Mucosa of rectum (tissue), 2 donors: ENCODE results near the gene EFCAB5.
"Not testable (repeated sequence)": the region's sequence is repeated elsewhere in the genome, so short reads cannot be mapped to it uniquely, and the experiment has no call there.

ENCODE experiments used
- H3K27ac ChIP-seq, 2 donors: one replicate each; pipeline ENCODE4 v1.7.0; 2013; ENCODE audit warnings: inconsistent platforms in 2 of 2, low read depth in 2 of 2, low read length in 2 of 2
- H3K27me3 ChIP-seq, 2 donors: one replicate each; pipeline ENCODE4 v1.7.0; 2013; ENCODE audit warnings: low read length in 2 of 2; ENCODE audit not compliant: control insufficient read depth in 2 of 2, insufficient read depth in 2 of 2
- H3K36me3 ChIP-seq, 2 donors: one replicate each; pipeline ENCODE4 v1.7.0; 2013; ENCODE audit warnings: low read length in 2 of 2; ENCODE audit not compliant: control insufficient read depth in 2 of 2, insufficient read depth in 2 of 2
- H3K4me1 ChIP-seq, 2 donors: one replicate each; pipeline ENCODE4 v1.7.0; 2013; ENCODE audit warnings: low read length in 2 of 2, mild to moderate bottlenecking in 1 of 2; ENCODE audit not compliant: control insufficient read depth in 2 of 2, insufficient read depth in 2 of 2
- H3K4me3 ChIP-seq, 2 donors: one replicate each; pipeline ENCODE4 v1.7.0; 2013; ENCODE audit warnings: low read length in 2 of 2
- H3K9ac ChIP-seq, 2 donors: one replicate each; pipeline ENCODE4 v1.7.0; 2013; ENCODE audit warnings: low read length in 2 of 2, low read depth in 1 of 2, mild to moderate bottlenecking in 1 of 2
- H3K9me3 ChIP-seq, 2 donors: one replicate each; pipeline ENCODE4 v1.7.0; 2013; ENCODE audit warnings: low read length in 2 of 2; ENCODE audit not compliant: control insufficient read depth in 2 of 2
- donor health status: healthy.
- donor health status: Normal muscosa, but diverticular disease.

Gene EFCAB5

GRCh38 chr17:30062372-30062771 is 120.9 kb downstream of the EFCAB5 start:
- no peaks in the 10 kb centered on the region for H3K27me3 ChIP-seq
- H3K27ac ChIP-seq = no peak overlapping the region
- H3K9ac ChIP-seq = no peak overlapping the region
- H3K4me1 ChIP-seq = no peaks in the 10 kb centered on the region
- H3K36me3 ChIP-seq = no peaks in the 10 kb centered on the region
- no peak overlapping the region for H3K4me3 ChIP-seq
- no peaks in the 10 kb centered on the region for H3K9me3 ChIP-seq

DNA sequence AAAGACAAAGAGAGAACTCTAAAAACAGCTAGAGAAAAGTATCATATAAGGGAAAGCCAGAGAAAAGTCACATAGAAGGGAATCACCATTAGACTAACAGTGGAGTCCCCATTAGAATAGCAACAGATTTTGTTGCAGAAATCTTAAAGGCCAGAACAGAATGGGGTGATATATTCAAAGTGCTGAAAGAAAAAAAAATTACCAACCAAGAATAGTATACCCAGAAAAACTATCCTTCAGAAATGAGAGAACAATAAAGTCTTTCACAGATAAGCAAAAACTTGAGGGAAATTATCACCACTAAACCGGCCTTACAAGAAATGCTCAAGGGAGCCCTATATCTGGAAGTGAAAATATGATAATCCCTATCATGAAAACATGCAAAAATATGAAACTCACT is 123.3 kb downstream of the EFCAB5 start:
- no peaks in the 10 kb centered on the region for H3K36me3 ChIP-seq
- no peaks in the 10 kb centered on the region for H3K4me1 ChIP-seq
- H3K4me3 ChIP-seq = no peak overlapping the region
- H3K9ac ChIP-seq = no peak overlapping the region
- H3K27ac ChIP-seq = no peak overlapping the region
- no peaks in the 10 kb centered on the region for H3K9me3 ChIP-seq
- no peaks in the 10 kb centered on the region for H3K27me3 ChIP-seq

DNA sequence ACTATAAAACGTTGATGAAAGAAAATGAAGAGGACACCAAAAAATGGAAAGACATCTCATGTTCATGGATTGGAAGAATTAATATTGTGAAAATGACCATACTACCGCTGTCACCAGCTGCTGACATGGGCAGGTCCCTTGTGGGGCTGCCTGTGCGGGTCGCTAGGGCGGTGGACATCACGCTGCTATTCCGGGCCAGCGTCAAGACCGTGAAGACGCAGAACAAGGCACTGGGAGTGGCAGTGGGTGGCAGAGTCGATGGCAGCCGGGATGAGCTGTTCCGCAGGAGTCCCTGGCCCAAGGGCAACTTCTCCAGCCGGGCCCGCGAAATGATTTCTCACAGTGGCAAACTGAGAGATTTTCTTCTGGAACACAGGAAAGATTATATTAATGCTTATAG is 127.0 kb downstream of the EFCAB5 start:
- no peaks in the 10 kb centered on the region for H3K27me3 ChIP-seq
- H3K36me3 ChIP-seq = no peaks in the 10 kb centered on the region
- H3K4me3 ChIP-seq = no peak overlapping the region
- H3K4me1 ChIP-seq = no peaks in the 10 kb centered on the region
- H3K9ac ChIP-seq = no peak overlapping the region
- no peaks in the 10 kb centered on the region for H3K9me3 ChIP-seq
- H3K27ac ChIP-seq = no peak overlapping the region

GRCh38 chr17:30074254-30074653 is 132.8 kb downstream of the EFCAB5 start:
- no peaks in the 10 kb centered on the region for H3K36me3 ChIP-seq
- H3K9ac ChIP-seq = no peak overlapping the region
- H3K4me3 ChIP-seq = no peak overlapping the region
- no peaks in the 10 kb centered on the region for H3K4me1 ChIP-seq
- no peaks in the 10 kb centered on the region for H3K27me3 ChIP-seq
- no peaks in the 10 kb centered on the region for H3K9me3 ChIP-seq
- H3K27ac ChIP-seq = no peak overlapping the region

GRCh38 chr17:30074730-30075129 is 133.3 kb downstream of the EFCAB5 start:
- Histone ChIP-seq H3K36me3 (no peaks in the 10 kb centered on the region), H3K9ac (no peak overlapping the region), H3K9me3 (no peaks in the 10 kb centered on the region), H3K27ac (no peak overlapping the region), H3K27me3 (no peaks in the 10 kb centered on the region), H3K4me3 (no peak overlapping the region), H3K4me1 (no peaks in the 10 kb centered on the region)

DNA sequence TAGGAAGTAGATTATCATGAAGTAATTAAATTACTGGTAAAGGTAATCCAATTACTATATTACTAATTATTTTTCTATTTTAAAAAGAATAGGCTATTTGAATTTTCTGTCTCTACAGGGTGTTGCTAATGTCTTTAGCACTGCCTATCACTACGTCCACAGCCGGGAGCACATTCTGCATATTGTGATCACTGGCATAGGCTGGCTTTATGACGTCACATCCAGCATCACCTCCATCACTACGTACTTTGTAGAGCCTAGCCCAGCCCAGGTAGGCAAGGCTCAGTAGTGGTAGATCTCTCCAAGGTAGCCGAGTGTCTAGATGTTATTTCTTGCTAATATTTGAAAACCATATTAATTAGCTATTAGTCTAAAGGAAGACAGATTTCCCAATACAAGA is 141.3 kb downstream of the EFCAB5 start:
- Histone ChIP-seq H3K4me3 (no peak overlapping the region), H3K9ac (no peak overlapping the region), H3K27ac (no peak overlapping the region), H3K27me3 (peaks cover 0 to 2% of the 10 kb centered on the region in 2 donors), H3K9me3 (no peaks in the 10 kb centered on the region), H3K36me3 (no peaks in the 10 kb centered on the region), H3K4me1 (no peaks in the 10 kb centered on the region)

DNA sequence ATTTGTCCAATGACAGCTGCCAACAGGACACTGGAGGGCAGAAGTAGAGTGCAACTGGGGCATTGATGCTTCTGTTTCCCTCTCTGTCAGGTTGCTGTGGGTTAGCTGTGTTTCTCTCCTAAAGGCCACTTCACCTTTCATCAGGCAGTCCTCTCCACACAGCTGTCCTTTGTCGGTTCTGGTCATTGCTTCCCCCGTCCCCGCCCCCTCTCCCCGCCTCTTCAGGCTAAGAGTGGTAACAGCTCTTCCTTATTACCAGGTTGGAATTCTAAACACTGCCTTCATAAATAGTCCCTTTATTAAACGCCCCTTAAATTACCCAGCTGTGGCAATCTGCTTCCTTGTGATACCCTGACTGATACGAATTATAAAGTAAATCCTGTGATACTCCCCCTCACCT is 143.4 kb downstream of the EFCAB5 start:
- no peak overlapping the region for H3K4me3 ChIP-seq
- no peak overlapping the region for H3K9ac ChIP-seq
- H3K27me3 ChIP-seq = peaks cover 0 to 2% of the 10 kb centered on the region in 2 donors
- H3K4me1 ChIP-seq = no peaks in the 10 kb centered on the region
- H3K27ac ChIP-seq = no peak overlapping the region
- no peaks in the 10 kb centered on the region for H3K36me3 ChIP-seq
- H3K9me3 ChIP-seq = no peaks in the 10 kb centered on the region

DNA sequence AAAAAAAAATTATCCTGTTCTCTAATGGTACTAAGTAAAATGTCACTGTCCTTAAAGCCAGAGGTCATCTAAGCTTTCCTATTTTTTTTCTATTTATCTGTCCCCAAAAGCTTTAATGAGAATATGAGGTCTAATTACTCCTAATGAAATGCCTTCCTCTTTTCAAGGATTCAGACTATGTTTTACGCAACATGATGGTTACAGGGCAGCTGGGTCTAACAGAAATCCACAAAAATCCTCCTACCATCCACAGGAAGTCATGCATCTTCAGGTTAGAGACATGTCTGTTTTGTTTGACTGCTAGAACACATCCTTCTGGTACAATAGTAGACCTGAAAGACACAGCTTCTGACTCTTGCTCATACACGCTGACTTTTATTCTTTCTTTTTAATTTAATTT is 145.5 kb downstream of the EFCAB5 start:
- no peaks in the 10 kb centered on the region for H3K36me3 ChIP-seq
- H3K4me1 ChIP-seq = no peaks in the 10 kb centered on the region
- no peak overlapping the region for H3K9ac ChIP-seq
- peaks cover 0 to 2% of the 10 kb centered on the region in 2 donors for H3K27me3 ChIP-seq
- no peaks in the 10 kb centered on the region for H3K9me3 ChIP-seq
- no peak overlapping the region for H3K4me3 ChIP-seq
- no peak overlapping the region for H3K27ac ChIP-seq

DNA sequence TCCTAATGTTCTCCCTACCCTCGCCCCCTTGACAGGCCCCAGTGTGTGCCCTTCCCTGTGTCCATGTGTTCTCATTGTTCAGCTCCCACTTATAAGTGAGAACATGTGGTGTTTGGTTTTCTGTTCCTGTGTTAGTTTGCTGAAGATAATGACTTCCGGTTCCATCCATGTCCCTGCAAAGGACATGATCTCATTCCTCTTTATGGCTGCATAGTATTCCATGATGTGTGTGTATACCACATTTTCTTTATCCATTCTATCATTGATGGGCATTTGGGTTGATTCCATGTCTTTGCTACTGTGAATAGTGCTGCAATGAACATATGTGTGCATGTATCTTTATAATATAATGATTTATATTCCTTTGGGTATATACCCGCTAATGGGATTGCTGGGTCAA is 146.0 kb downstream of the EFCAB5 start:
- not testable (repeated sequence) for H3K27ac ChIP-seq, H3K9ac ChIP-seq, H3K27me3 ChIP-seq, H3K4me1 ChIP-seq, H3K36me3 ChIP-seq, H3K9me3 ChIP-seq, H3K4me3 ChIP-seq

DNA sequence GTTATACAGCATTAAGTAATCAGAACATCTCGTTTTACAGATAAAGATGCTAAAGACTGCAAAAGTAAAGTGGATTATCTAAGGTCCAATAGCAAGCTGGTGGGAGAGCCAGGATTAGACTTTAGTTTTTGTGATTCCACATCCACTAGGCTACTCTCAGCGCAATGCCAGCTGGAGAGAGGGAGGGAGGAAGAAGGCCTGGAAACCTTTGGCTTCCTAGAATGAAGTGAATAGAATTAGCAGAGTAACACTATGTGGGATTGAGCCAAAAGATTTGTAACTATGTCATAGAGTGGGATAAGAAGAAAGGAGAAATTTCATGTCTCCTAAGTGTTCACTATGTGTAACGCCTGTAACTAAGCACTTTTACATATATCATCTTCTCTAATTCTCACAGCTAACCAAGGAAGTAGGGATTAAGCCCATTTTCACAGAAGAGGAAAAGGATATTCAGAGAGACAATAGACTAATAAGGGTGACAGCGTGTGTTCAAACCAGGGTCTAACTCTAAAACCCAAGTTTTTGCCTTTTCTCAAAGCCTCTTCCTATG is 149.8 kb downstream of the EFCAB5 start:
- Histone ChIP-seq H3K9me3 (no peaks in the 10 kb centered on the region), H3K9ac (no peak overlapping the region), H3K27me3 (peaks cover 0 to 4% of the 10 kb centered on the region in 2 donors), H3K4me1 (no peaks in the 10 kb centered on the region), H3K4me3 (no peak overlapping the region), H3K27ac (no peak overlapping the region), H3K36me3 (no peaks in the 10 kb centered on the region)

DNA sequence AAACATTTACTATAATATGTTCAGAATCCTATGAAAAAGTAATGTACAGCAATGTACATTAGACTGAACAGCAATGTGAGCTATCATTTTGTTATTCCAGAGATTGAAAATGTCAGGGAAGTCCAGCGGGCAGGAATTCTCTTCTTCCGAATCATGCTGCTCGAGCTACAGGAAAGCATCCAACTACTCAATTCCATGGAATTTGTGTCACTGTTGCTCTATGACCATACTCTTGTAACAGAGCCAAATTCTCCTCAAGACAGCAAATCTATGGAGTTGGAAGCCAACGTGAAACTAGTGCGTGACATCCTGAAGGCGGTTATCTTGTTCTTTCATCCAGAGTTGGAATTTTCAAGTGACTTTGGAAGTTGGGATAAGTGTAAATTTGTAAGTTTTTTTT is 150.3 kb downstream of the EFCAB5 start:
- no peak overlapping the region for H3K4me3 ChIP-seq
- H3K9me3 ChIP-seq = no peaks in the 10 kb centered on the region
- H3K27me3 ChIP-seq = peaks cover 0 to 4% of the 10 kb centered on the region in 2 donors
- no peak overlapping the region for H3K9ac ChIP-seq
- no peaks in the 10 kb centered on the region for H3K4me1 ChIP-seq
- no peak overlapping the region for H3K27ac ChIP-seq
- no peaks in the 10 kb centered on the region for H3K36me3 ChIP-seq
